OCI-LY1 (cell line): ENCODE data around the gene CATSPERZ.

Source experiments
- H2AFZ ChIP-seq: fragments of 200-600 bp; sonication (generic), shearing (Covaris generic); 2 replicates; pipeline ENCODE4 v1.6.0; 2014; ENCODE audit warnings: antibody characterized with exemption, mild to moderate bottlenecking, low read length
- H3F3A ChIP-seq: fragments of 200-600 bp; sonication (generic), shearing (Covaris generic); 2 replicates; pipeline ENCODE4 v1.6.0; 2014; ENCODE audit warnings: mild to moderate bottlenecking, antibody characterized with exemption, low read length, moderate library complexity; ENCODE audit not compliant: insufficient read depth
- H3K27ac ChIP-seq: fragments of 200-600 bp; sonication (generic); 2 replicates; pipeline ENCODE4 v1.5.1; 2014; ENCODE audit warnings: low read length, mixed run types, mild to moderate bottlenecking, low read depth; ENCODE audit not compliant: poor library complexity, severe bottlenecking
- H3K27me3 ChIP-seq: fragments of 200-600 bp; sonication (generic); 2 replicates; pipeline ENCODE4 v1.6.0; 2014; ENCODE audit warnings: antibody characterized with exemption, mild to moderate bottlenecking, low read length, moderate library complexity; ENCODE audit not compliant: insufficient read depth
- H3K36me3 ChIP-seq: fragments of 200-600 bp; sonication (generic); 2 replicates; pipeline ENCODE4 v1.6.1; 2014; ENCODE audit warnings: mild to moderate bottlenecking, antibody characterized with exemption, low read length, moderate library complexity, mixed read lengths; ENCODE audit not compliant: insufficient read depth
- H3K4me1 ChIP-seq: fragments of 200-600 bp; sonication (generic); 2 replicates; pipeline ENCODE4 v1.5.1; 2014; ENCODE audit warnings: mild to moderate bottlenecking, low read length, moderate library complexity; ENCODE audit not compliant: insufficient read depth, severe bottlenecking
- H3K4me2 ChIP-seq: fragments of 200-600 bp; sonication (generic), shearing (Covaris generic); 2 replicates; pipeline ENCODE4 v1.6.1; 2014; ENCODE audit warnings: low read length
- H3K4me3 ChIP-seq: fragments of 200-600 bp; sonication (generic); 2 replicates; pipeline ENCODE4 v1.5.1; 2014; ENCODE audit warnings: low read length, low read depth, mild to moderate bottlenecking, mixed read lengths; ENCODE audit not compliant: poor library complexity, severe bottlenecking
- H3K79me2 ChIP-seq: fragments of 200-600 bp; shearing (Covaris generic); 2 replicates; pipeline ENCODE4 v1.6.1; 2016; ENCODE audit warnings: mixed run types, low read length, mixed read lengths; ENCODE audit not compliant: insufficient read depth
- H3K9ac ChIP-seq: fragments of 200-600 bp; sonication (generic), shearing (Covaris generic); 2 replicates; pipeline ENCODE4 v1.6.1; 2014; ENCODE audit warnings: mild to moderate bottlenecking, low read length, mixed read lengths
- H3K9me2 ChIP-seq: fragments of 200-600 bp; sonication (generic), shearing (Covaris generic); 2 replicates; pipeline ENCODE4 v1.6.1; 2014; ENCODE audit warnings: low read depth, mild to moderate bottlenecking, low read length, mixed read lengths
- H3K9me3 ChIP-seq: fragments of 200-600 bp; shearing (Covaris generic); 2 replicates; pipeline ENCODE4 v1.6.1; 2014; ENCODE audit warnings: low read length, mixed read lengths
- H4K20me1 ChIP-seq: fragments of 200-600 bp; sonication (generic), shearing (Covaris generic); 2 replicates; pipeline ENCODE4 v1.6.0; 2016; ENCODE audit warnings: mild to moderate bottlenecking, low read length; ENCODE audit not compliant: insufficient read depth
- EZH2 ChIP-seq: fragments of 200-600 bp; sonication (generic), shearing (Covaris generic); IDR thresholded peaks from 2 replicates; pipeline ENCODE4 v1.8.0; 2017; ENCODE audit warnings: borderline replicate concordance, mixed run types, mild to moderate bottlenecking, antibody characterized with exemption, low read length, moderate library complexity, mixed read lengths
- TF ChIP-seq, protein P1 (sequence below): fragments of 200-600 bp; sonication (generic), shearing (Covaris generic); IDR thresholded peaks from 2 replicates; pipeline ENCODE4 v1.5.1; 2017; ENCODE audit warnings: mild to moderate bottlenecking, antibody characterized with exemption, low read length, moderate library complexity, mixed read lengths

Gene CATSPERZ

DNA sequence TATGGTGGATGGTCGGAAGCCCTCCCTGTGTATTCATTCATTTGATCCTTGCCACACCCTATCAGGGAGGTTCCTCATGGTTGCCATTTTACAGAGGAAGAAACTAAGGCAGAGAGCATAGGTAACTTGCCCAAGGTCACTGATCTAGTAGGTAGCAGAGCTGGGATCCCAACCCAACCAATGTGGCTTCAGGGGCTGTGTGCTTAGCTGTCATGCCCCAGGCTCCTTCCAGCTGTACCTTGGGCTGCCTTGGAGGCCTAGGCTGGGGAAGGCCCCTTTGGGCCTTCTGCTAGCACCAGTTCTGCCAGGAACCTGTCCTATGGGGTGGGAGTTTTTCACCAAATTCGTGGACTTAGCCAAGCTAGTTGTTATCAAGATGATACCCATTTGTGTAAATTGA is 24.3 kb upstream of the CATSPERZ start:
- H3K4me1 ChIP-seq: peaks cover 11% of the 10 kb centered on the region
- no peaks in the 10 kb centered on the region for H3K9me3 ChIP-seq
- no peak overlapping the region for H2AFZ ChIP-seq
- no peaks in the 10 kb centered on the region for H3K27me3 ChIP-seq
- TF ChIP-seq, protein P1, sequence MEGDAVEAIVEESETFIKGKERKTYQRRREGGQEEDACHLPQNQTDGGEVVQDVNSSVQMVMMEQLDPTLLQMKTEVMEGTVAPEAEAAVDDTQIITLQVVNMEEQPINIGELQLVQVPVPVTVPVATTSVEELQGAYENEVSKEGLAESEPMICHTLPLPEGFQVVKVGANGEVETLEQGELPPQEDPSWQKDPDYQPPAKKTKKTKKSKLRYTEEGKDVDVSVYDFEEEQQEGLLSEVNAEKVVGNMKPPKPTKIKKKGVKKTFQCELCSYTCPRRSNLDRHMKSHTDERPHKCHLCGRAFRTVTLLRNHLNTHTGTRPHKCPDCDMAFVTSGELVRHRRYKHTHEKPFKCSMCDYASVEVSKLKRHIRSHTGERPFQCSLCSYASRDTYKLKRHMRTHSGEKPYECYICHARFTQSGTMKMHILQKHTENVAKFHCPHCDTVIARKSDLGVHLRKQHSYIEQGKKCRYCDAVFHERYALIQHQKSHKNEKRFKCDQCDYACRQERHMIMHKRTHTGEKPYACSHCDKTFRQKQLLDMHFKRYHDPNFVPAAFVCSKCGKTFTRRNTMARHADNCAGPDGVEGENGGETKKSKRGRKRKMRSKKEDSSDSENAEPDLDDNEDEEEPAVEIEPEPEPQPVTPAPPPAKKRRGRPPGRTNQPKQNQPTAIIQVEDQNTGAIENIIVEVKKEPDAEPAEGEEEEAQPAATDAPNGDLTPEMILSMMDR: no peak
- TF ChIP-seq EZH2: no peak
- H3F3A ChIP-seq: no peaks in the 10 kb centered on the region
- H3K36me3 ChIP-seq: peaks cover 16% of the 10 kb centered on the region; the same call in 1 of the 2 replicates
- no peak overlapping the region for H3K9ac ChIP-seq
- H4K20me1 ChIP-seq: no peaks in the 10 kb centered on the region
- H3K27ac ChIP-seq: no peak overlapping the region
- H3K79me2 ChIP-seq: no peaks in the 10 kb centered on the region
- H3K9me2 ChIP-seq: no peaks in the 10 kb centered on the region
- H3K4me3 ChIP-seq: no peak overlapping the region
- no peak overlapping the region for H3K4me2 ChIP-seq

DNA sequence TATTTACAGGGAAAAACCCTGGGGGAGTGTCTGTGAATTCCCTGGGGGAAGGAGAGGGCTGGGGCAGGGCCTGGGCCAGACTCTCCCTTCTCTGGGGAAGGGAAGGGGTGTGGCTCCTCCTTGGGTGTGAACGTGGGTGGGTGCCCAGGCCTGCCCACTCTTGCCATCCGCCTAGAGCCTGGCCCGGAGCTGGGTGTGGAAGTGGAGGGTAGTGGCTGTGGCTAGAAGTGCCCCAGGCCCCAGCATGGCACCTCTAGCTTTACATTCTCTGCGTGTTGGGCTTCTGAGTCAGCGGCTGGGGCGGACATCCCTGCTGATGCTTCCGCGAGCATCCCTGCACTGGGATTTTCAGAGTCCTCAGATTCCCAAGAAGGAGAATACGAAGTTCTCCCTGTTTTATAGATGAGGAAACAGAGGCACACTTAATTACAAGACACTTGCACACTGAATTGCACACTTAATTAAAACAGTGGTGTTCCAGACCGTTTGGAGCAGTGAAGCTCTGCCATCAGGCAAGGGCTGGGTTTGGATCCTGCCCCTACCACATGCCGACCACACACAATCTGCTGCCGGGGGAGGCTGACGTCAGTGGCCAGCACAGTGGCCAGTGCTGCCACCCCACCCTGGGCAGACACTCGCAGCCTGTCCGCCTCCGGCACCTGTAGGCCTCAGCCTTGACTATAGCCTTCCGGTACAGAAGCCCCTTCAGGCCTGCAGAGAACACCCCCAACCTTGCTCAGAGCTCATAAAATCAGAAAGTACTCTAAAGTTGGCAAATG is 23.3 kb upstream of the CATSPERZ start:
- no peaks in the 10 kb centered on the region for H3K79me2 ChIP-seq
- H3K27ac ChIP-seq: no peak overlapping the region
- H3K4me2 ChIP-seq: no peak overlapping the region
- H3K4me3 ChIP-seq: no peak overlapping the region
- no peaks in the 10 kb centered on the region for H3K9me3 ChIP-seq
- TF ChIP-seq, protein P1: no peak
- TF ChIP-seq EZH2: no peak
- H3F3A ChIP-seq: no peaks in the 10 kb centered on the region
- H4K20me1 ChIP-seq: no peaks in the 10 kb centered on the region
- peaks cover 22% of the 10 kb centered on the region; the same call in 1 of the 2 replicates for H3K36me3 ChIP-seq
- no peaks in the 10 kb centered on the region for H3K9me2 ChIP-seq
- H3K9ac ChIP-seq: no peak overlapping the region
- H3K27me3 ChIP-seq: no peaks in the 10 kb centered on the region
- peaks cover 6% of the 10 kb centered on the region for H3K4me1 ChIP-seq
- no peak overlapping the region for H2AFZ ChIP-seq

DNA sequence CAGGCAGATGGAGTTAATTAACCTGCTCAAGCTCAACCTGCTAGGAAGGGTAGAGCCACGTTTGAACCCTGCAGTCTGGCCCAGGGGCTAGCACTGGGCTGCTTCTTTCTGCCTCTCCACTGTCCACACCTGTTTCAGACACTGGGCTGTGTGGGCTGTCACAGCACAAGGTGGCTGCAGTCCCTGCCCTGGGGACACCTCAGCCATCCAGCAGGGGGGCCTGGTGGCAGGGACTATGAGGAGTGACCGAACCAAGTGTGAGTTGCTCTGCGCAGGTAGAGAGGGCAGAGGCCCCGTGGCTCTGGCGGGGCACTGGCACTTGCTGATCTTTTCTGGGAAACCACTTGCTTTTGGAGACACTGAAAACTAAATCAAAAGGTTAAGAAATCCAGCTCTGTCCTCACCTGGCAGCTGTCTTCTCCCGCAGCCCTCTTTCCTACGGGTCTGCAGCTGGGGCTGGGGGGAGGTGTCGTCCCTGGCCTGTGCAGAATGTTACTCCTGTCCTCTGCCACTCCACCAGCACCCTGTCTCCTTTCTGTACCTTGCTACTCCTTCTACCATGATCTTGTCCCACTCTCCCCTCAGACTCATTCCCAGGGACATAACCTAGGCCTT is 21.5 kb upstream of the CATSPERZ start:
- Histone ChIP-seq H3K4me1 (peaks cover 4% of the 10 kb centered on the region), H3K27me3 (no peaks in the 10 kb centered on the region), H3F3A (no peaks in the 10 kb centered on the region), H3K27ac (no peak overlapping the region), H3K36me3 (peaks cover 35% of the 10 kb centered on the region; the same call in 1 of the 2 replicates), H3K4me3 (no peak overlapping the region), H3K9me3 (no peaks in the 10 kb centered on the region), H4K20me1 (no peaks in the 10 kb centered on the region), H3K79me2 (no peaks in the 10 kb centered on the region), H2AFZ (no peak overlapping the region), H3K9me2 (no peaks in the 10 kb centered on the region), H3K9ac (no peak overlapping the region), H3K4me2 (no peak overlapping the region)
- TF ChIP-seq EZH2: no peak
- TF ChIP-seq, protein P1: no peak
